NCI-H748 (cell line): ENCODE measurements around the gene KCNK1.

Source experiments
- DNase-seq: peaks from one replicate; lab custom pipeline; 2025; ENCODE audit not compliant: unreplicated experiment; lab: John Stamatoyannopoulos, UW

KCNK1 gene

GRCh38 chr1:233635765-233636502, 22.0 kb downstream of the KCNK1 start:
- no peak for DNase-seq

GRCh38 chr1:233636503-233636877, 22.6 kb downstream of the KCNK1 start:
- no peak for DNase-seq

- DNase-seq, result no peak
Observed at GRCh38 chr1:233638513-233638912, 24.6 kb downstream of the KCNK1 start.

GRCh38 chr1:233639611-233640010, 25.7 kb downstream of the KCNK1 start:
- peak; percentile 34 for DNase-seq

GRCh38 chr1:233640179-233640578, 26.3 kb downstream of the KCNK1 start:
- no peak for DNase-seq

- no peak for DNase-seq
Observed at GRCh38 chr1:233641029-233641428, 27.1 kb downstream of the KCNK1 start.

- DNase-seq, result no peak
Observed at GRCh38 chr1:233647073-233647472, 33.2 kb downstream of the KCNK1 start.

GRCh38 chr1:233647636-233648035, 33.7 kb downstream of the KCNK1 start:
- no peak for DNase-seq

- DNase-seq, result no peak
Observed at GRCh38 chr1:233651061-233651460, 37.2 kb downstream of the KCNK1 start.

- no peak for DNase-seq
Observed at GRCh38 chr1:233651563-233652233, 37.8 kb downstream of the KCNK1 start.

GRCh38 chr1:233652526-233652925, 38.6 kb downstream of the KCNK1 start:
- DNase-seq, result no peak

GRCh38 chr1:233654658-233655280, 40.9 kb downstream of the KCNK1 start:
- DNase-seq, result no peak

- no peak for DNase-seq
Observed at GRCh38 chr1:233655301-233655740, 41.4 kb downstream of the KCNK1 start.

- DNase-seq, result peak; percentile 1
Observed at GRCh38 chr1:233656032-233656635, 42.2 kb downstream of the KCNK1 start.

- DNase-seq, result no peak
Observed at GRCh38 chr1:233656687-233657086, 42.8 kb downstream of the KCNK1 start.

GRCh38 chr1:233657466-233657865, 43.6 kb downstream of the KCNK1 start:
- no peak for DNase-seq

- DNase-seq, result peak; percentile 5
Observed at GRCh38 chr1:233659495-233659894, 45.6 kb downstream of the KCNK1 start.

GRCh38 chr1:233661376-233662159, 47.7 kb downstream of the KCNK1 start:
- DNase-seq, result no peak

- no peak for DNase-seq
Observed at GRCh38 chr1:233662575-233663304, 48.8 kb downstream of the KCNK1 start.

GRCh38 chr1:233664253-233664652, 50.3 kb downstream of the KCNK1 start:
- DNase-seq, result no peak
